ENCODE results near the gene DDX24.

DDX24 gene

GRCh38 chr14:94114589-94115057 is 33.6 kb upstream of the DDX24 start:
- no peak for DNase-seq

DNA sequence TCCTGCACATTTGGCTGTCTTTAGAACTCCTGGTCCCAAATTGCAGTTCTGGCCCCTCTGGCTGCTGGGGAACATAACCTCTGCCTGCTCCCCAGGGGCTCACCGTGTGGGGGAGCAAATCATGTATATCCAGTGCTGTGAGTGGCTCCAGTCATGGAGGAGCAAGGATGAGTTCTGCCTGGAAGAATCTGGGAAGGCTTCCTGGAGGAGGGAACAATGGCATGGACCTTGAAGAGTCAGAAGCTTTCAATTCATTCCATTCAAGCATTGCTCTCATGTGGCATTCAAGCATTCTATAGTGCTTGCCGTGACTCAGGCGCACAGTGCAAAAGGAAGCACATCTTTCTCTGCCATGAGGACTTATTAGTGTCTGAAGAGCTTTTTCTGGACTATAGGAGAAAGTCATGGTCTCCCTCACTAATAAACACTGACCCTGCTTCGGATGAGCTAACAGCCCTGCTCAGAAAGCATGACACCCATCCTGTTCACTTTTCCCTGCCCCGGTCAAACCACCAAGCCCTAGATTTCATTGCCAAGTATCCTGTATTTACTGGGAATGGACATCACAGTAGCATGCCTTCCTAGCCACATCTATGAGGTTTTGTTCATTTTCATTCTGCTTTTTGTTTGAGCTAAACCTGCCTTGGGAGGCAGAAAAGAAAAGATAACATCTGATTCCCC is 33.0 kb upstream of the DDX24 start:
- DNase-seq: no peak

DNA sequence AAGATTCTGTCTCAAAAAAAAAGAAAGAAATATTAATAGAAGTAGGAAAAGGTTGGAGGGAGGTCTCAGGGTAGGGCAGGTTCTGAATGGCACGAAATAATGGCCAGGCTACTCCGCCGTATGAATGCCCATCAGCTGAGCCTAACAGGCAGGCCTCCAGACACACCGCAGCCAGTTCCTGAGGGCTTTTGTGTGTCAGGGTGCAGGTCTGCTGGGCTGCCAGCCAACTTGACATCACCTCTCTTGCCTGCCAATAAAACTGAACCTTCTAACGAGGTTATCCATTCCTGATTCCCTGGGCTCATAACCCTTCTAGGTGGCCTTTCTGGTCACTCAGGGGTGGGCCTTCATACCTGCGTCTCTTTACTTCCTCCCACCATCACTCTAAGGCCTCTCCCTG is 32.5 kb upstream of the DDX24 start:
- no peak for DNase-seq

DNA sequence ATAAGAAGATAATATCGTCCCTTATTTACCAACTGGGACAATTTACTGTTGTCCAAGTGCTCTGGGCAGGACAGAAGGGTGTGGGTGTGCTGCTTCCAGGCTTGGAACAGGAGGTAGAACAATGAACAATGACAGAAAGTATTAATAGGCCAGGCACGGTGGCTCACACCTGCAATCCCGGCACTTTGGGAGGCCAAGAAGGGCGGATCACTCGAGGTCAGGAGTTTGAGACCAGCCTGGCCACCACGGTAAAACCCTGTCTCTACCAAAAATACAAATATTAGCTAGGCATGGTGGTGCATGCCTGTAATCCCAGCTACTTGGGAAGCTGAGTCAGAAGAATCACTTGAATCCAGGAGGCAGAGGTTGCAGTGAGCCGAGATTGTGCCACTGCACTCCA is 32.1 kb upstream of the DDX24 start:
- DNase-seq: no peak

GRCh38 chr14:94112513-94113063 is 31.6 kb upstream of the DDX24 start:
- DNase-seq: no peak

GRCh38 chr14:94111276-94112095 is 30.5 kb upstream of the DDX24 start:
- no peak for DNase-seq

DNA sequence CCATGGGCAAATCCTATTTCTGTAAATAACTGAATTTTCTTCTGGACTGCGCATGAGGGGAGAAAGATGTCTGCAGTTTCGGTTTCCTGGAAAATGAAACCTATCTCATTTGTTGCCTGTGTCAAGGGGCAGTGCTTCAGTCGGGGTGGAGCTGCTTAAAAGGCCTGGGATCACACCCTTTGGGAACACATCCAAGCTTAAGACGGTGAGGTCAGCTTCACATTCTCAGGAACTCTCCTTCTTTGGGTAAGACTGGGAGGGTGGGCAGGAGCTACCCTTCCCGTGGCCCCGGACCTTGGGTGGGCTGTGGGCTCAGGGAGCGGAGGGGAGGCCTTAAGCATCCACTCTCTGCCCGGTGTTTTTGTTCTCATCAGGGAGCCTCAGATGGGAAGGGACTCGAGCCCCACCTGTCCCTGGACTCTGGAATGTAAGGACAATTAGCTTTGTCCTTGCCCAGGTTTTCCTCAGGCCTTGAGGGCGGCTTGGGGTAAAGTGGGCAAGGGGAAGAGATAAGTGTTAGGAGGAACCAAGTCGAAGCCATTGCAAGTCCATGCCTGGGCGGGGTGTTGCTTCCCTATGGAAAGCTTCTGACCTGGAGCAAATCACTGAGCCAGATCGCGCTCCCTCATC is 29.7 kb upstream of the DDX24 start, which contains the start of gene IFI27:
Gene IFI27 (plus strand): TSS at position 185 of the 630 bp plus-strand sequence.
- no peak for DNase-seq

DNA sequence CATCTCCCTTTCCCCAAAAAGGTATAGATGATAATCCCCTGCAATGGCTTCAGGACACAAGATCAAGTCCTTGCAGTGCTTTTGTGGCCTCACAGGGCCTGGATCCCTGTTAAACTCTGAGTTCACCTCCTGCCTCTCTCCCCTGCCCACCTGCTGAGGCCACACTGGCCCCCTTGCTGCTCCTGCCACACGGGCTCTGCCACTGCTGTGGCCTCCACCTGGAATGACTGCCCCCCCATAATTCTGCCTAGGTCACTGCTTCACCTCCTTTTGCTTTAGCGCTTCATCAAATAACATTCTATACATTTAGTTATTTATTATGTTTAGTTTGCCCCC is 28.9 kb upstream of the DDX24 start:
- DNase-seq: no peak

- no peak for DNase-seq
Measured at GRCh38 chr14:94104731-94105130, 23.7 kb upstream of the DDX24 start.

DNA sequence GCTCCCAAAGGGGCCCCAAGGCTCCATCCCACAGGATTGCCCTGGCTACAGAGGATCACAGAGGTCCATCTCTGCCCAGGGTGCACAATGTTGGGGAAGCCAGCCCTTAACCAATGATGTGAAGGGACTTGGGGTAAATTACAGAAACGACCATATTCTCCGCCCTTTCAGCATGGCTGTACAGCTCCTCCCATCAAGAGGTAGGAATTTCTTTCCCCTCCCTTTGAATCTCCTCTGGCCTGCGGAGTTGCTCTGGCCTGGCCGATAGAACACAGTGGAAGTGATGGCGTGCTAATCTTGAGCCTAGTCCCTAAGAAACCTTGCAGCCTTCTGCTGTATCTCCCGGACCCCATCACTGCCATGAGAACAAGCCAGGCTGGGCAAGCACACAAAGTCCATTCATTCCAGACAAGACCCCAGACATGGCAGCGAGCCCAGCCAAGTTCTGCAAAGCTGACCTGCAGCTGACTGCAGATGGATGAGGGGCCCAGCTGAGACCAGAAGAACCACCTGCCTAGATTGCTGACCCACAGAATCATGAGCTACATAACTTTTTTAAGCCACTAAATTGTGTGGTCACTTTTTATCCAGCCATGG is 22.6 kb upstream of the DDX24 start:
- no peak for DNase-seq

GRCh38 chr14:94102768-94103482 is 21.9 kb upstream of the DDX24 start:
- DNase-seq: no peak

DNA sequence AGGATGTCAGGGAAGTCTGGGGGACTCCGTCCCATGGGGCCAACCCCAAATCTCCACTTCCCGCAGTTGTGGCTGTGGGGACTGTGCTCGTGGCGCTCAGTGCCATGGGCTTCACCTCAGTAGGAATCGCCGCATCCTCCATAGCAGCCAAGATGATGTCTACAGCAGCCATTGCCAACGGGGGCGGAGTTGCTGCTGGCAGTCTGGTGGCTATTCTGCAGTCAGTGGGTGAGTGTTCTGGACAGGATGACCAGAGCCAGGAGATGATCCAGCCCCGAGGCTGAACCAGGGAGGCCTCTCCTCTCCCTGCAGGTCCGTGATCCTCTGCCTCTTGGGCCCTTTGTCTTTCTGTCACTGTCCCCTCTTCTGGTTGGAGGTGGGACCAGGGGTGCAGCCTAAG is 20.7 kb upstream of the DDX24 start:
- DNase-seq: no peak

DNA sequence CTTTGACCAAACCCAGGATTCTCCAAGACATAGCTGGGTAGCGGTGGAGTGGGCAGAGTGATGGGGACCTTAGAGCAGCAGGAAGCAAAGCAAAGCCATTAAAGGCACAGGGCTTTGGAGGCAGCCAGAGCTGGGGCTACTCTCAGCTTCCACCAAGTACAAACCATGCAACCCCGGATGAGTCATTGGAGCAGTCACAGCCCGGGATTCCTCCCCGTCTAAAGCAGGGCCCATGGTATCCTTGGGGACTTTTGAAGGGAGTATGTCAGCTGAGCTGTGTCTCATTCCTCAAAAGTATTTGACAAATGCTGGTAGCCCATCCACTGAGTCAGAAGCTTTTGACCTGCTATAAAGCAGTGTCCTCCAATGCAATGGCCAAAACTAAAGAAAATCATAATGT is 19.8 kb upstream of the DDX24 start:
- no peak for DNase-seq

- DNase-seq: no peak
Measured at GRCh38 chr14:94099006-94099405, 18.0 kb upstream of the DDX24 start.

DNA sequence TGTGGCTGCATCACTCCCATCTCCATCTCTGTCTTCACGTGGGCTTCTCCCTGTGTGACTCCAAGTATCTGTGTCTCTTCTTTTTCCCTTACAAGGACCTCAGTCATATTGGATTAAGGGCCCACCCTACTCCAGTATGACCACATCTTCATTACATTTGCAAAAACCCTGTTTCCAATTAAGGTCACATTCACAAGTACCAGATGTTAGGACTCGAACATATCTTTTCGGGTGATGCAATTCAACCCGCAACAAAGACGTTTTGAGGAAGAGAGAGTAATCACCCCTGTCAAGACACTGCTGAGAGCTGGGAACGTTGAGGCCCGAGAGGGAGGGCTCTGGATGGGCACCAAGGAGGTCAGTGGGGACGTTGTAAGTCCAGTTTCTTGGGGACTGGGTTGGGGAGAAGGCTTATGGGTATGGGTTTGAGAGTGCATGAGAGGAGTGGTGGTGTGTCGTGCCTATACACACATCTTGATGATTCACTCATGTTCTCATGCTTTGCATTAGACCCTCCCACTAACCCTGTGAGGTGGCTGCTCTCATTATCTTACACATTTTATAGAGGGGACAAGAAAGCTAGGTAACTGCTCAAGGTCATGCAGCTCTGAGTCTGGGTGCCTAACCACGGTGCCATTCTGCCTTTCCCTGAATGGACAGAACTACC is 17.5 kb upstream of the DDX24 start:
- no peak for DNase-seq

DNA sequence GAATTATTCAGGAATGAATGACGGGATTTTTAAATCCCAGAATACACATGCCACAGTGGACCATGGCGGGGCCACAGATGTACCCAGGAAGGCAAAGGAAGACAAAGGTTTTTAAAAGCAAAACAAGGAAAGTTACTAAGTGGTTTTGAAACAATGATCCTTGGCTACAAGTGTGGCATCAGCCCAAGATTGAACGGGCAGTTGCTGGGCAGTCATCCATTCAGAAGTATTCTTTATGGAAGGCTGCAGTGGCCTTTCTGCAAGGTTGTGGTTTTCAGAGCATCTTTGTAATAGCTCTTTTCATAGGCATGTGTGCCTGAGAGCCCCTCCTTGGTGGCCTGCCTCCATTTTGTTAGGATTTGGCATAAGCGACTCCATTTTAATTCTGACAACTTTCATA is 16.1 kb upstream of the DDX24 start:
- DNase-seq: no peak

- DNase-seq: no peak
Measured at GRCh38 chr14:94093418-94093817, 12.4 kb upstream of the DDX24 start.

DNA sequence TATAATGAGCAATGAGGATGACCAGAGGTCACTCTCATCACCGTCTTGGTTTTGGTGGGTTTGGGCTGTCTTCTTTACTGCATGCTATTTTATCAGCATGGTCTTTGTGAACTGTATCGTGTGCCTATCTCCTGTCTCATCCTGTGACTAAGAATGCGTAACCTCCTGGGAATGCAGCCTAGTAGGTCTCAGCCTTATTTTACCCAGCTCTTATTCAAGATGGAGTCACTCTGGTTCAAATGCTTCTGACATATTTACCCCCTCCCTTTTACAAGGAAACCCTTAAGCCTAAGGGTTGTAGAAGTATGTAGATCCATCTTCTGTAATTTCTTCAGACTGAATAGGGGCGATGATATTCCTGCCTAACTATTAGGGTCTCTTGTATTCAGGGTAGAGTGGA is 8.5 kb upstream of the DDX24 start:
- no peak for DNase-seq

- no peak for DNase-seq
Measured at GRCh38 chr14:94088516-94088915, 7.5 kb upstream of the DDX24 start.

- no peak for DNase-seq
Measured at GRCh38 chr14:94087891-94088290, 6.9 kb upstream of the DDX24 start.

DNA sequence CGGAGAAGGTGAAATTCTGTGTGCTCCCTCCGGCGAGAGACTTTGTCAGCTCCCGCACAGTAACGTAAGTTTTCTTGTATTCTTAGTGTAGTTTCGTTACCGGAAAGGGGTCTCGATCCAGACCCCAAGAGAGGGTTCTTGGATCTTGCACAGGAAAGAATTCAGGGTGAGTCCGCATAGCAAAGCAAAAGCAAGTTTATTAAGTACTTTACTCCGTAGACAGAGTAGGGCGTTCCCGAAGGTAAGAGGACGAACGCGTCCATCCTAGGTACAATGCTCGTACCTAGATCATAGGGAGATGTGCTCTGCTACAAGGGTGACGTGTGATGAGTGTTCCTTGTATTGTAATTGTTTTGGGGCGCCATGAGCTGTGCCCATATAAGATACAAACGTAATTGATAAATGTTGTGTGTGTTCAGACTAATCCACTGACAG is 401 bp upstream of the DDX24 start:
- no peak for DNase-seq
